Adrenal gland (tissue), 12 donors: ENCODE data around the gene TIMP2. TPM values are rescaled to one million over a fixed set of nuclear protein-coding genes. Genes with fewer than 3 reads are reported as not detected.

Source experiments
- DNase-seq, 7 donors: peaks; one replicate each; pipeline ENCODE4 v3.0.0-alpha.2; 2019 to 2020
- H3K27ac ChIP-seq, 5 donors: fragments of 200-600 bp; sonication (generic) in 4 of 5; 1 replicate in 3 of 5; 2 replicates in 2 of 5; pipeline versions ENCODE4 v1.5.1 to v1.8.0; 2016 to 2020; ENCODE audit warnings: mild to moderate bottlenecking in 1 of 5
- H3K27me3 ChIP-seq: fragments of 200-600 bp; 2 replicates; pipeline ENCODE4 v1.8.0; 2021
- H3K36me3 ChIP-seq, 2 donors: fragments of 200-600 bp; replicated peaks in 1 of 2; 1 replicate in 1 of 2; 2 replicates in 1 of 2; pipeline versions ENCODE4 v1.5.1 to v1.8.0; 2018 to 2022
- H3K4me1 ChIP-seq, 2 donors: fragments of 200-600 bp; replicated peaks in 1 of 2; 1 replicate in 1 of 2; 2 replicates in 1 of 2; pipeline versions ENCODE4 v1.5.1 to v1.8.0; 2018 to 2021
- H3K4me3 ChIP-seq, 4 donors: fragments of 200-600 bp; sonication (generic) in 3 of 4; one replicate each; pipeline ENCODE4 v1.5.1; 2016 to 2018
- H3K9me3 ChIP-seq, 3 donors: fragments of 200-600 bp; sonication (generic) in 1 of 3; replicated peaks in 1 of 3; 1 replicate in 2 of 3; 2 replicates in 1 of 3; pipeline versions ENCODE4 v1.5.1 to v1.8.0; 2016 to 2021
- POLR2A ChIP-seq, 2 donors: fragments of 450-650 bp; IDR thresholded peaks; one replicate each; pipeline ENCODE4 v1.6.1; 2017; ENCODE audit warnings: antibody characterized with exemption in 2 of 2, mild to moderate bottlenecking in 2 of 2, moderate library complexity in 1 of 2
- WGBS, 4 donors: extraction: QIAGEN DNeasy Blood & Tissue Kit in 2 of 4; methylation state at CpG; one replicate each; pipeline versions ENCODE4 v1.1.5 to v1.1.7; 2013 to 2017; 5-methylcytosine and 5-hydroxymethylcytosine counted together
- intact Hi-C, 2 donors: fragments of 100-400 bp; cut with DNase I; formaldehyde crosslinking; loops; one replicate each; pipeline versions ENCODE4 v1.14.1 to v1.15.0; 2022 to 2023
- polyA plus RNA-seq, 3 donors: library from polyadenylated mRNA; stranded (reverse); fragments of 200-250 nt in 2 of 3; fragments of 350-450 nt in 1 of 3; fragmentation: Illumina TruSeq in 1 of 3; extraction: RNeasy Lipid Tissue Mini Kit (QIAGEN cat#74804) in 1 of 3; gene quantifications; one replicate each; pipeline ENCODE4 v1.2.3, GENCODE V29; 2013 to 2014
- total RNA-seq, 9 donors: library from RNA; depleted of rRNA in 4 of 9; stranded (reverse); fragments of >200 nt in 4 of 9; fragments of 120-200 nt in 1 of 9; fragmentation: NEBNext Ultra II Directional in 1 of 9; extraction: Animal tissue kit (Norgen Biotek cat#: 25700) in 1 of 9; gene quantifications; one replicate each; pipeline versions ENCODE4 v1.1.0 to v1.2.4, GENCODE V29; 2013 to 2023
- TF ChIP-seq, protein P1 (sequence below), 6 experiments: fragments of 450-650 bp in 4 of 6; fragments of 200-600 bp in 2 of 6; sonication (generic) in 1 of 6; IDR thresholded peaks; 1 replicate in 5 of 6; 2 replicates in 1 of 6; pipeline versions ENCODE4 v1.5.1 to v1.8.0; 2016 to 2021; ENCODE audit warnings: antibody characterized with exemption in 6 of 6, mild to moderate bottlenecking in 2 of 6, moderate library complexity in 1 of 6
- donor health status: healthy with polysubstance abuse.
- donor health status: Bipolar disorder and iron deficiency.
- donor health status: DM: yes; HTN: yes; CAD: no.
- donor health status: DM: no; HTN: no; CAD: no.
- donor health status: DM: no; HTN: no; CAD: no.
- donor health status: DM: yes; HTN: yes; CAD: no.

The TIMP2 gene
- total and polyA plus RNA-seq, 12 donors, result 20.2 to 275 (median 176) TPM

DNA sequence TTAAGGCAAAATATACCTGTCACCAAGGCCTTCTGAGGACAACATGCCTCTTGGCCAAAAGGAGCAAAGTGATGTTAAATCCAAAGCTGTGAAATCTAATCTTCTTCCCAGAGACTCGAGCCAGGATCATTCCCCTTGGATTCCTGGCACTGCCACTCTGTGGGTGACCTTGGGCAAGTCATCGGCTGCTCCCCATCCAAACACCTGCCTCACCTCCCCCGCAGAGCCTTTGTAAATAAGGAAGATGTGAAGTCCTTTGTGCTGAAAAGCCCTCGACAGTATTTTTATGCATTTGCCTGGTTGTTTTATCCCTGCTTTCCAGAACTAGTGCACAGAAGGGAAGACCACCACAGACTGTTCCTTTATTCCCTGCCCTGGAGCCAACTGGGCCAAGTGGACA lies 16.8 kb downstream of the TIMP2 start:
- Histone ChIP-seq H3K36me3 (no peaks in the 10 kb centered on the region), H3K4me1 (peaks cover 15 to 32% of the 10 kb centered on the region in 2 donors), H3K27ac (peak overlapping the region in 1 of 5 donors; percentile 39), H3K27me3 (no peaks in the 10 kb centered on the region), H3K9me3 (no peaks in the 10 kb centered on the region), H3K4me3 (no peak overlapping the region)
- peak in 2 of 7 donors; percentile 44 to 64 for DNase-seq
- 21 to 43% (median 30%) methylated on average over 4 of the region's 4 CpGs for WGBS, 4 donors
- intact Hi-C loops, result no loop called here
- TF ChIP-seq, protein P1, sequence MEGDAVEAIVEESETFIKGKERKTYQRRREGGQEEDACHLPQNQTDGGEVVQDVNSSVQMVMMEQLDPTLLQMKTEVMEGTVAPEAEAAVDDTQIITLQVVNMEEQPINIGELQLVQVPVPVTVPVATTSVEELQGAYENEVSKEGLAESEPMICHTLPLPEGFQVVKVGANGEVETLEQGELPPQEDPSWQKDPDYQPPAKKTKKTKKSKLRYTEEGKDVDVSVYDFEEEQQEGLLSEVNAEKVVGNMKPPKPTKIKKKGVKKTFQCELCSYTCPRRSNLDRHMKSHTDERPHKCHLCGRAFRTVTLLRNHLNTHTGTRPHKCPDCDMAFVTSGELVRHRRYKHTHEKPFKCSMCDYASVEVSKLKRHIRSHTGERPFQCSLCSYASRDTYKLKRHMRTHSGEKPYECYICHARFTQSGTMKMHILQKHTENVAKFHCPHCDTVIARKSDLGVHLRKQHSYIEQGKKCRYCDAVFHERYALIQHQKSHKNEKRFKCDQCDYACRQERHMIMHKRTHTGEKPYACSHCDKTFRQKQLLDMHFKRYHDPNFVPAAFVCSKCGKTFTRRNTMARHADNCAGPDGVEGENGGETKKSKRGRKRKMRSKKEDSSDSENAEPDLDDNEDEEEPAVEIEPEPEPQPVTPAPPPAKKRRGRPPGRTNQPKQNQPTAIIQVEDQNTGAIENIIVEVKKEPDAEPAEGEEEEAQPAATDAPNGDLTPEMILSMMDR (IDR thresholded peaks at IDR 0.05), result no peak
- TF ChIP-seq POLR2A (IDR thresholded peaks at IDR 0.05), result no peak

DNA sequence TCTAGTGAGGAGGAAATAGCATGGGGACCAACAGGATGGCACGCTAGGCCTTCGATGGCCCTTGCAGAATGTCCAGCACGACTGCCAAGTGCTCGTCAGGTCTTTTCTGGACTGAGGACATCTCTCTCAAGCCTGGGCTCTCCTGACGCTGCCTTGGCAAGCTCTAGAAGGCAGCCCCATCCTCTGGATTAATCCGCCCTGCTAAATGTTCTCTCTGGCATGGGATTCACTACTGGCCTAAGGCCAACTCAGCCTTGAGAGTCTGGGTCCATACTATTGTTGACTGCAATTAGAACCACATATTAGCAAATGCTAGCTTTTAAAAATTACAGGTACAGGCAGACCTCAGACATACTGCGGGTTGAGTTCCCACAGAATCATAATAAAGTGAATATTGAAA lies 19.6 kb downstream of the TIMP2 start:
- H3K4me1 ChIP-seq, result peaks cover 15 to 27% of the 10 kb centered on the region in 2 donors
- intact Hi-C loops, result no loop called here
- H3K27me3 ChIP-seq, result no peaks in the 10 kb centered on the region
- H3K27ac ChIP-seq, result no peak overlapping the region
- peaks cover 0 to 8% of the 10 kb centered on the region in 2 donors for H3K36me3 ChIP-seq
- TF ChIP-seq, protein P1 (IDR thresholded peaks at IDR 0.05), result no peak
- TF ChIP-seq POLR2A (IDR thresholded peaks at IDR 0.05), result no peak
- DNase-seq, result no peak
- no peak overlapping the region for H3K4me3 ChIP-seq
- WGBS, 4 donors, result 90 to 94% (median 93%) methylated on average over 7 of the region's 7 CpGs
- no peaks in the 10 kb centered on the region for H3K9me3 ChIP-seq

GRCh38 chr17:78905116-78905515 lies 20.1 kb downstream of the TIMP2 start:
- Histone ChIP-seq H3K4me1 (peaks cover 15 to 27% of the 10 kb centered on the region in 2 donors), H3K27me3 (no peaks in the 10 kb centered on the region), H3K27ac (no peak overlapping the region), H3K9me3 (no peaks in the 10 kb centered on the region), H3K36me3 (peaks cover 0 to 9% of the 10 kb centered on the region in 2 donors), H3K4me3 (no peak overlapping the region)
- intact Hi-C loops, result no loop called here
- no peak for DNase-seq
- TF ChIP-seq, protein P1 (IDR thresholded peaks at IDR 0.05), result no peak
- no peak for TF ChIP-seq POLR2A (IDR thresholded peaks at IDR 0.05)
- 86 to 94% (median 90%) methylated on average over 6 of the region's 6 CpGs for WGBS, 4 donors

DNA sequence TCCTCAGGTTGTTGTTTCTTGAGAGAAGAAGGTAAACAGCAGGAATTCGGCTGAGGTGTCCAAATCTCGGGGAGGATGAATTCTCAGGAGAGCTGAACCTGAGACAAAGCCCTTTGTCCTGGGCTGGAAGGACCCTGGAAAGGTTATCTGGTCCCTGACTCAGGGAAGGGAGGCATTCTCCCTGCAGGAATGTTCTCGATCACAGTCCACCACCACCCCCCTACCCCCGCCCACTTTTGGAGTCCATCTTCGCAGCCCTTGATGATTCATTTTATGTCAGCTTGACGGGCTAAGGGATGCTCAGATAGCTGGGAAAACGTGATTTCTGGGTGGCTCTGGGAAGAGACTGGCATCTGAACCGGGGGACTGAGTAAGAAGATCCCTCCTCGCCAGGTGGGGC lies 20.8 kb downstream of the TIMP2 start:
- Histone ChIP-seq H3K27me3 (no peaks in the 10 kb centered on the region), H3K9me3 (no peaks in the 10 kb centered on the region), H3K36me3 (peaks cover 0 to 9% of the 10 kb centered on the region in 2 donors), H3K4me3 (no peak overlapping the region), H3K27ac (peak overlapping the region in 1 of 5 donors; percentile 5), H3K4me1 (peaks cover 15 to 27% of the 10 kb centered on the region in 2 donors)
- WGBS, 4 donors, result 82 to 92% (median 86%) methylated on average over 3 to 9 of the region's 9 CpGs
- DNase-seq, result no peak
- no peak for TF ChIP-seq POLR2A (IDR thresholded peaks at IDR 0.05)
- TF ChIP-seq, protein P1 (IDR thresholded peaks at IDR 0.05), result no peak
- intact Hi-C loops, result no loop called here
